ENCODE data around the gene GTF3C1.

Gene GTF3C1

GRCh38 chr16:27480761-27481160 is 69.0 kb downstream of the GTF3C1 start:
- ATAC-seq (replicated peaks) (no peak), DNase-seq (no peak)
- Mint-ChIP-seq H3K27me3 (no peaks in the 10 kb centered on the region), H3K4me1 (no peaks in the 10 kb centered on the region), H3K27ac (no peak overlapping the region), H3K4me3 (no peak overlapping the region), H3K36me3 (peaks cover 60 to 74% of the 10 kb centered on the region in 2 donors), H3K9me3 (no peaks in the 10 kb centered on the region)

GRCh38 chr16:27476240-27476639 is 73.5 kb downstream of the GTF3C1 start:
- ATAC-seq (replicated peaks) = no peak
- peaks cover 66 to 75% of the 10 kb centered on the region in 2 donors for H3K36me3 Mint-ChIP-seq

GRCh38 chr16:27475561-27475960 is 74.2 kb downstream of the GTF3C1 start:
- Mint-ChIP-seq H3K27me3 (no peaks in the 10 kb centered on the region), H3K36me3 (peaks cover 69 to 77% of the 10 kb centered on the region in 2 donors), H3K9me3 (no peaks in the 10 kb centered on the region), H3K4me3 (no peak overlapping the region), H3K27ac (no peak overlapping the region), H3K4me1 (peaks cover 10 to 12% of the 10 kb centered on the region in 2 donors)
- no peak for ATAC-seq (replicated peaks)
- DNase-seq = no peak

More at GRCh38 chr16:27476240-27476639, 73.5 kb downstream of the GTF3C1 start:
- Mint-ChIP-seq H3K4me1 (peaks cover 10 to 12% of the 10 kb centered on the region in 2 donors), H3K4me3 (no peak overlapping the region), H3K27me3 (no peaks in the 10 kb centered on the region), H3K27ac (no peak overlapping the region), H3K9me3 (no peaks in the 10 kb centered on the region)
- no peak for DNase-seq

GRCh38 chr16:27474921-27475320 is 74.8 kb downstream of the GTF3C1 start:
- Mint-ChIP-seq H3K9me3 (no peaks in the 10 kb centered on the region), H3K27me3 (no peaks in the 10 kb centered on the region), H3K27ac (no peak overlapping the region), H3K4me3 (no peak overlapping the region), H3K4me1 (peaks cover 10 to 12% of the 10 kb centered on the region in 2 donors), H3K36me3 (peaks cover 69 to 78% of the 10 kb centered on the region in 2 donors)
- no peak for ATAC-seq (replicated peaks)
- no peak for DNase-seq

- Mint-ChIP-seq H3K27me3 (no peaks in the 10 kb centered on the region), H3K4me3 (no peak overlapping the region), H3K36me3 (peaks cover 77 to 82% of the 10 kb centered on the region in 2 donors), H3K4me1 (peaks cover 10 to 12% of the 10 kb centered on the region in 2 donors), H3K27ac (no peak overlapping the region), H3K9me3 (no peaks in the 10 kb centered on the region)
- ATAC-seq (replicated peaks) (no peak), DNase-seq (no peak)
Observed at GRCh38 chr16:27474041-27474440, 75.7 kb downstream of the GTF3C1 start.

- Mint-ChIP-seq H3K27ac (peak overlapping the region; percentile 78), H3K27me3 (no peaks in the 10 kb centered on the region), H3K4me3 (no peak overlapping the region), H3K4me1 (peaks cover 10 to 12% of the 10 kb centered on the region in 2 donors), H3K36me3 (peaks cover 77 to 84% of the 10 kb centered on the region in 2 donors), H3K9me3 (no peaks in the 10 kb centered on the region)
- no peak for DNase-seq
- ATAC-seq (replicated peaks) = peak; percentile 83 to 95
Observed at GRCh38 chr16:27473101-27473900, 76.4 kb downstream of the GTF3C1 start.

GRCh38 chr16:27472091-27473020 is 77.4 kb downstream of the GTF3C1 start:
- Mint-ChIP-seq H3K27ac (peak overlapping the region; percentile 52), H3K36me3 (peaks cover 79 to 84% of the 10 kb centered on the region in 2 donors), H3K27me3 (no peaks in the 10 kb centered on the region), H3K4me3 (no peak overlapping the region), H3K9me3 (no peaks in the 10 kb centered on the region), H3K4me1 (peaks cover 10 to 12% of the 10 kb centered on the region in 2 donors)
- no peak for DNase-seq
- no peak for ATAC-seq (replicated peaks)

- DNase-seq (no peak), ATAC-seq (replicated peaks) (no peak)
- no peak overlapping the region for H3K4me3 Mint-ChIP-seq
- no peak overlapping the region for H3K27ac Mint-ChIP-seq
- H3K4me1 Mint-ChIP-seq = peaks cover 10 to 12% of the 10 kb centered on the region in 2 donors
- H3K27me3 Mint-ChIP-seq = no peaks in the 10 kb centered on the region
- H3K36me3 Mint-ChIP-seq = peaks cover 76 to 86% of the 10 kb centered on the region in 2 donors
- no peaks in the 10 kb centered on the region for H3K9me3 Mint-ChIP-seq
Observed at GRCh38 chr16:27471661-27472060, 78.1 kb downstream of the GTF3C1 start.

GRCh38 chr16:27470567-27471431 is 78.9 kb downstream of the GTF3C1 start:
- Mint-ChIP-seq H3K4me1 (peaks cover 10 to 12% of the 10 kb centered on the region in 2 donors), H3K4me3 (no peak overlapping the region), H3K36me3 (peaks cover 77 to 88% of the 10 kb centered on the region in 2 donors), H3K27me3 (no peaks in the 10 kb centered on the region), H3K27ac (no peak overlapping the region), H3K9me3 (no peaks in the 10 kb centered on the region)
- ATAC-seq (replicated peaks) (no peak), DNase-seq (no peak)

- H3K36me3 Mint-ChIP-seq = peaks cover 70 to 85% of the 10 kb centered on the region in 2 donors
- ATAC-seq (replicated peaks) (no peak), DNase-seq (no peak)
- no peak overlapping the region for H3K27ac Mint-ChIP-seq
- no peak overlapping the region for H3K4me3 Mint-ChIP-seq
- H3K9me3 Mint-ChIP-seq = no peaks in the 10 kb centered on the region
- no peaks in the 10 kb centered on the region for H3K27me3 Mint-ChIP-seq
- peaks cover 9 to 12% of the 10 kb centered on the region in 2 donors for H3K4me1 Mint-ChIP-seq
Observed at GRCh38 chr16:27468941-27469531, 80.7 kb downstream of the GTF3C1 start.

- no peak overlapping the region for H3K4me3 Mint-ChIP-seq
- no peaks in the 10 kb centered on the region for H3K27me3 Mint-ChIP-seq
- DNase-seq (no peak), ATAC-seq (replicated peaks) (no peak)
- H3K9me3 Mint-ChIP-seq = no peaks in the 10 kb centered on the region
- H3K36me3 Mint-ChIP-seq = peaks cover 57 to 65% of the 10 kb centered on the region in 2 donors
- H3K4me1 Mint-ChIP-seq = no peaks in the 10 kb centered on the region
- H3K27ac Mint-ChIP-seq = no peak overlapping the region
Observed at GRCh38 chr16:27465483-27465879, 84.2 kb downstream of the GTF3C1 start.

- Mint-ChIP-seq H3K4me3 (no peak overlapping the region), H3K27ac (no peak overlapping the region), H3K36me3 (peaks cover 51 to 60% of the 10 kb centered on the region in 2 donors), H3K9me3 (no peaks in the 10 kb centered on the region), H3K4me1 (no peaks in the 10 kb centered on the region), H3K27me3 (no peaks in the 10 kb centered on the region)
- no peak for ATAC-seq (replicated peaks)
- DNase-seq = no peak
Observed at GRCh38 chr16:27464626-27465482, 84.9 kb downstream of the GTF3C1 start.
